Measurements from ENCODE around the gene APOOL. TPM values are rescaled to one million over a fixed set of nuclear protein-coding genes. Genes with fewer than 3 reads are reported as not detected.

Gene APOOL
- total and polyA plus RNA-seq, 2 donors (not counting 3 experiments of a cell fraction or from before 2014, with no cell fraction given) = 3.4 to 17.4 TPM

DNA sequence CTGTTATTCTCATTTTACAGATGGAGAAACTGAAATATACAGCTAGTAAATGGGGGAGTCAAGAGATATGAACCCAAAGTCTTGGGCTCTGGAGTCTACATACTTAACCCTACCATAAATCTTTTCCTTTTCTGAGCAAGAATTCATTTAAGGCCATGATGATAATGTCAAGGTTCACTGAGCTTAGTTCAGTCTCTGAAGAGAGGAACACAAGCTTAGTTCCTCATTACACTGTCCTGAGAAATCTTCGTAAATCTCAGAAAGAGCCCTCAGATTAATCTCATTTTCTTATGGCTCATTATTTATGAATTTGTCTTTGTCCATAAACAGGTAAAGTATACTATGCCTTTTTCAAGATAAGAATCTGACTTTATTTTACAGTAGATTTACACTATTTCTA, 135.7 kb downstream of the APOOL start:
- intact Hi-C loops (cut with micrococcal nuclease) = no loop called here
- CTCF ChIA-PET = no interaction called here

DNA sequence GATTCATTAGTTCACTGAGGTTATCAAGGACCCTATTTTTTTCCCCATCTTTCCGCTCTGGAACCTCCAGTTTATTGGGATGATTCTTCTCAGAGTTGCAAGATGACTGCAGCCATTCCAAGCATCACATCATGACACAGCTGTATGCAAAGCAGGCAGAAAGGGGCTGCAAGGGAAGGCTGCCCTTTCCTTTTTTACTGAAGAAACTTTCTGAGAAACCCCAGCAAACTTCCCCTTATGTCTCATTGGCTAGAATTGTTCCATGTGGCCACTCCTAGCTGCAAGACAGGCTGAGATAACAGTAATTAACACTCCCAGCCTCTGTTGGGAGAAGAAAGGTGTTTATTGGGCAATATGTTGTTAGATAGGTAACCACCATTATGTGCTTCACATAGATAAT, 137.3 kb downstream of the APOOL start:
- Histone ChIP-seq H3K79me2 (ENCODE audit: control insufficient read depth, insufficient read depth, low read length) (no peaks in the 10 kb centered on the region), H4K20me1 (replicated peaks; ENCODE audit: control insufficient read depth, extremely low read depth, insufficient read depth, low read length) (no peaks in the 10 kb centered on the region), H3K27me3 (ENCODE audit: control insufficient read depth in 2 of 2, insufficient read depth in 2 of 2, low read length in 2 of 2) (no peaks in the 10 kb centered on the region), H3K4me2 (ENCODE audit: insufficient read depth, low read length) (no peak overlapping the region), H3K9ac (replicated peaks; ENCODE audit: extremely low read depth, insufficient read depth, low read length) (no peak overlapping the region), H3K9me3 (replicated peaks; ENCODE audit: control insufficient read depth, insufficient read depth, low read length) (no peaks in the 10 kb centered on the region), H3K4me1 (ENCODE audit: control insufficient read depth, extremely low read depth, insufficient read depth, low read length) (no peaks in the 10 kb centered on the region), H3K36me3 (ENCODE audit: control insufficient read depth in 2 of 2, extremely low read depth in 1 of 2, insufficient read depth in 2 of 2, low read length in 2 of 2) (no peaks in the 10 kb centered on the region), H3K9me1 (replicated peaks; ENCODE audit: control insufficient read depth, extremely low read depth, insufficient read depth, low read length) (no peaks in the 10 kb centered on the region), H3K27ac (ENCODE audit: insufficient read depth, low read depth, low read length) (no peak overlapping the region), H2AFZ (ENCODE audit: low read depth, low read length) (no peak overlapping the region), H3K4me3 (replicated peaks in 1 of 3; ENCODE audit: insufficient read depth in 1 of 3, low read depth in 1 of 3, low read length in 3 of 3) (no peak overlapping the region)
- BruUV-seq (replicated peaks) = no TSS peak
- dilution Hi-C loops (cut with MboI; ENCODE audit: extremely low pct_ligation_motif_present, low sequenced_read_pairs) (no loop called here), intact Hi-C loops (cut with micrococcal nuclease) (no loop called here)
- FAIRE-seq (no peak), DNase-seq (ENCODE audit: low read depth, low spot score) (no peak)
- ChIA-PET POLR2A (no interaction called here), CTCF (no interaction called here)
- TF ChIP-seq FOS (IDR thresholded peaks at IDR 0.05; ENCODE audit: borderline replicate concordance, insufficient read depth, low read length) (no peak), POLR2AphosphoS5 (IDR thresholded peaks at IDR 0.05; ENCODE audit: insufficient read depth, low read depth, low read length) (no peak), GATA2 (IDR thresholded peaks at IDR 0.05; ENCODE audit: insufficient read depth, insufficient read length, low read depth, low read length) (no peak), MYC (IDR thresholded peaks at IDR 0.05; ENCODE audit: low read depth, low read length) (no peak), EZH2 (IDR thresholded peaks at IDR 0.05; ENCODE audit: borderline replicate concordance, low read depth, low read length, severe bottlenecking) (no peak), POLR2A (IDR thresholded peaks at IDR 0.05; ENCODE audit: low read depth, low read length) (no peak), JUN (IDR thresholded peaks at IDR 0.05; ENCODE audit: borderline replicate concordance, insufficient read depth, insufficient read length, low read depth) (no peak)
- TF ChIP-seq, protein P1, sequence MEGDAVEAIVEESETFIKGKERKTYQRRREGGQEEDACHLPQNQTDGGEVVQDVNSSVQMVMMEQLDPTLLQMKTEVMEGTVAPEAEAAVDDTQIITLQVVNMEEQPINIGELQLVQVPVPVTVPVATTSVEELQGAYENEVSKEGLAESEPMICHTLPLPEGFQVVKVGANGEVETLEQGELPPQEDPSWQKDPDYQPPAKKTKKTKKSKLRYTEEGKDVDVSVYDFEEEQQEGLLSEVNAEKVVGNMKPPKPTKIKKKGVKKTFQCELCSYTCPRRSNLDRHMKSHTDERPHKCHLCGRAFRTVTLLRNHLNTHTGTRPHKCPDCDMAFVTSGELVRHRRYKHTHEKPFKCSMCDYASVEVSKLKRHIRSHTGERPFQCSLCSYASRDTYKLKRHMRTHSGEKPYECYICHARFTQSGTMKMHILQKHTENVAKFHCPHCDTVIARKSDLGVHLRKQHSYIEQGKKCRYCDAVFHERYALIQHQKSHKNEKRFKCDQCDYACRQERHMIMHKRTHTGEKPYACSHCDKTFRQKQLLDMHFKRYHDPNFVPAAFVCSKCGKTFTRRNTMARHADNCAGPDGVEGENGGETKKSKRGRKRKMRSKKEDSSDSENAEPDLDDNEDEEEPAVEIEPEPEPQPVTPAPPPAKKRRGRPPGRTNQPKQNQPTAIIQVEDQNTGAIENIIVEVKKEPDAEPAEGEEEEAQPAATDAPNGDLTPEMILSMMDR (IDR thresholded peaks at IDR 0.05; ENCODE audit: extremely low read depth in 1 of 2, insufficient read depth in 1 of 2, low read depth in 1 of 2, low read length in 2 of 2) = no peak
- TF ChIP-seq, protein P2, sequence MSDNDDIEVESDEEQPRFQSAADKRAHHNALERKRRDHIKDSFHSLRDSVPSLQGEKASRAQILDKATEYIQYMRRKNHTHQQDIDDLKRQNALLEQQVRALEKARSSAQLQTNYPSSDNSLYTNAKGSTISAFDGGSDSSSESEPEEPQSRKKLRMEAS (IDR thresholded peaks at IDR 0.05; ENCODE audit: insufficient read depth, insufficient read length) = no peak

More for the DNA sequence above, 135.7 kb downstream of the APOOL start:
- POLR2A ChIA-PET = no interaction called here
- TF ChIP-seq MYC (IDR thresholded peaks at IDR 0.05; ENCODE audit: low read depth, low read length) (no peak), POLR2A (IDR thresholded peaks at IDR 0.05; ENCODE audit: low read depth, low read length) (no peak), JUN (IDR thresholded peaks at IDR 0.05; ENCODE audit: borderline replicate concordance, insufficient read depth, insufficient read length, low read depth) (no peak), FOS (IDR thresholded peaks at IDR 0.05; ENCODE audit: borderline replicate concordance, insufficient read depth, low read length) (no peak), EZH2 (IDR thresholded peaks at IDR 0.05; ENCODE audit: borderline replicate concordance, low read depth, low read length, severe bottlenecking) (no peak)
- TF ChIP-seq, protein P2 (IDR thresholded peaks at IDR 0.05; ENCODE audit: insufficient read depth, insufficient read length) = no peak
- TF ChIP-seq, protein P1 (IDR thresholded peaks at IDR 0.05; ENCODE audit: extremely low read depth in 1 of 2, insufficient read depth in 1 of 2, low read depth in 1 of 2, low read length in 2 of 2) = no peak
- H3K4me2 ChIP-seq (ENCODE audit: insufficient read depth, low read length) = no peak overlapping the region
- H3K4me1 ChIP-seq (ENCODE audit: control insufficient read depth, extremely low read depth, insufficient read depth, low read length) = no peaks in the 10 kb centered on the region
- H3K27ac ChIP-seq (ENCODE audit: insufficient read depth, low read depth, low read length) = no peak overlapping the region
- no peaks in the 10 kb centered on the region for H3K36me3 ChIP-seq (ENCODE audit: control insufficient read depth in 2 of 2, extremely low read depth in 1 of 2, insufficient read depth in 2 of 2, low read length in 2 of 2)
- FAIRE-seq (no peak), DNase-seq (ENCODE audit: low read depth, low spot score) (no peak)
- H3K79me2 ChIP-seq (ENCODE audit: control insufficient read depth, insufficient read depth, low read length) = no peaks in the 10 kb centered on the region
- H4K20me1 ChIP-seq (replicated peaks; ENCODE audit: control insufficient read depth, extremely low read depth, insufficient read depth, low read length) = no peaks in the 10 kb centered on the region
- dilution Hi-C loops (cut with MboI; ENCODE audit: extremely low pct_ligation_motif_present, low sequenced_read_pairs) = no loop called here
- BruUV-seq (replicated peaks) = no TSS peak
- no peaks in the 10 kb centered on the region for H3K9me3 ChIP-seq (replicated peaks; ENCODE audit: control insufficient read depth, insufficient read depth, low read length)
- no peak overlapping the region for H2AFZ ChIP-seq (ENCODE audit: low read depth, low read length)
- H3K9ac ChIP-seq (replicated peaks; ENCODE audit: extremely low read depth, insufficient read depth, low read length) = no peak overlapping the region
- H3K27me3 ChIP-seq (ENCODE audit: control insufficient read depth in 2 of 2, insufficient read depth in 2 of 2, low read length in 2 of 2) = no peaks in the 10 kb centered on the region
- no peak overlapping the region for H3K4me3 ChIP-seq (replicated peaks in 1 of 3; ENCODE audit: insufficient read depth in 1 of 3, low read depth in 1 of 3, low read length in 3 of 3)
- H3K9me1 ChIP-seq (replicated peaks; ENCODE audit: control insufficient read depth, extremely low read depth, insufficient read depth, low read length) = no peaks in the 10 kb centered on the region

Measured in endothelial cell of umbilical vein (primary cell).